ENCODE measurements around the gene RNF126. TPM values are rescaled to one million over a fixed set of nuclear protein-coding genes. Genes with fewer than 3 reads are reported as not detected.

The RNF126 gene
- total and polyA plus RNA-seq, 8 donors: 11.9 to 33.7 (median 17.4) TPM

- DNase-seq: peak in 1 of 6 donors; percentile 71
- no peak for ATAC-seq
- Histone ChIP-seq H3K4me1 (no peaks in the 10 kb centered on the region), H3K4me3 (no peak overlapping the region), H3K27me3 (no peaks in the 10 kb centered on the region), H3K9me3 (no peaks in the 10 kb centered on the region), H3K36me3 (peaks cover 0 to 52% (median 32%) of the 10 kb centered on the region in 3 donors), H3K27ac (no peak overlapping the region)
- WGBS, 2 donors: 92% methylated on average over 25 to 29 of the region's 29 CpGs
- no peak for TF ChIP-seq CTCF (IDR thresholded peaks at IDR 0.05)
- FAIRE-seq: no peak
- intact Hi-C loops (cut with DNase I): no loop called here
These were observed 14.7 kb downstream of the RNF126 start for GRCh38 chr19:648305-648704.

- ATAC-seq: no peak
- peaks cover 0 to 51% (median 32%) of the 10 kb centered on the region in 3 donors for H3K36me3 ChIP-seq
- no peak overlapping the region for H3K4me3 ChIP-seq
- no peaks in the 10 kb centered on the region for H3K9me3 ChIP-seq
- no peaks in the 10 kb centered on the region for H3K4me1 ChIP-seq
- 92 to 94% methylated on average over 52 of the region's 52 CpGs for WGBS, 2 donors
- intact Hi-C loops (cut with DNase I): no loop called here
- no peak for TF ChIP-seq CTCF (IDR thresholded peaks at IDR 0.05)
- no peak for FAIRE-seq
- H3K27me3 ChIP-seq: no peaks in the 10 kb centered on the region
- no peak overlapping the region for H3K27ac ChIP-seq
- peak in 1 of 6 donors; percentile 23 for DNase-seq
These were observed 15.3 kb downstream of the RNF126 start for GRCh38 chr19:647566-648284.

- DNase-seq: peak in 1 of 6 donors; percentile 76
- TF ChIP-seq CTCF (IDR thresholded peaks at IDR 0.05): no peak
- no peak overlapping the region for H3K27ac ChIP-seq
- no peaks in the 10 kb centered on the region for H3K9me3 ChIP-seq
- H3K36me3 ChIP-seq: peaks cover 0 to 44% (median 32%) of the 10 kb centered on the region in 3 donors
- ATAC-seq: no peak
- no peaks in the 10 kb centered on the region for H3K27me3 ChIP-seq
- H3K4me1 ChIP-seq: no peaks in the 10 kb centered on the region
- H3K4me3 ChIP-seq: no peak overlapping the region
- WGBS, 2 donors: 94 to 95% methylated on average over 48 of the region's 48 CpGs
- FAIRE-seq: no peak
- intact Hi-C loops (cut with DNase I): no loop called here
These were observed 16.0 kb downstream of the RNF126 start for GRCh38 chr19:646779-647565.

- intact Hi-C loops (cut with DNase I): no loop called here
- peaks cover 0 to 37% (median 29%) of the 10 kb centered on the region in 3 donors for H3K36me3 ChIP-seq
These were observed 16.9 kb downstream of the RNF126 start for GRCh38 chr19:645912-646778.

More at GRCh38 chr19:645912-646778, 16.9 kb downstream of the RNF126 start:
- Histone ChIP-seq H3K27me3 (no peaks in the 10 kb centered on the region), H3K4me3 (no peak overlapping the region), H3K9me3 (no peaks in the 10 kb centered on the region), H3K27ac (no peak overlapping the region), H3K4me1 (no peaks in the 10 kb centered on the region)
- no peak for TF ChIP-seq CTCF (IDR thresholded peaks at IDR 0.05)
- DNase-seq (peak in 2 of 6 donors; percentile 30 to 69), ATAC-seq (no peak), FAIRE-seq (no peak)
- WGBS, 2 donors: 92 to 94% methylated on average over 62 of the region's 62 CpGs
